Astrocyte of the hippocampus (primary cell): ENCODE data around the gene APOL2.
"Not testable (repeated sequence)": the region's sequence is repeated elsewhere in the genome, so short reads cannot be mapped to it uniquely, and the experiment has no call there.

ENCODE experiments used
- DNase-seq: peaks from one replicate; pipeline ENCODE4 v3.0.0; 2011; ENCODE audit warnings: low read depth, low spot score

The APOL2 gene

GRCh38 chr22:36243986-36244385, 4.7 kb upstream of the APOL2 start:
- DNase-seq, result peak; percentile 4

- DNase-seq, result no peak
Observed at GRCh38 chr22:36239150-36239400, 252 bp downstream of the APOL2 start.

GRCh38 chr22:36238373-36239149, 766 bp downstream of the APOL2 start:
- DNase-seq, result no peak

- no peak for DNase-seq
Observed at GRCh38 chr22:36237462-36238372, 1.6 kb downstream of the APOL2 start.

- DNase-seq, result no peak
Observed at GRCh38 chr22:36236388-36237319, 2.7 kb downstream of the APOL2 start.

GRCh38 chr22:36235585-36235984, 3.7 kb downstream of the APOL2 start:
- DNase-seq, result no peak

GRCh38 chr22:36234919-36235318, 4.4 kb downstream of the APOL2 start:
- DNase-seq, result no peak

- DNase-seq, result no peak
Observed at GRCh38 chr22:36234213-36234612, 5.1 kb downstream of the APOL2 start.

- DNase-seq, result no peak
Observed at GRCh38 chr22:36233796-36234195, 5.5 kb downstream of the APOL2 start.

- DNase-seq, result no peak
Observed at GRCh38 chr22:36232715-36233401, 6.5 kb downstream of the APOL2 start.

GRCh38 chr22:36231051-36231450, 8.3 kb downstream of the APOL2 start:
- DNase-seq, result not testable (repeated sequence)

- DNase-seq, result not testable (repeated sequence)
Observed at GRCh38 chr22:36229649-36230048, 9.7 kb downstream of the APOL2 start.

- DNase-seq, result no peak
Observed at GRCh38 chr22:36228944-36229343, 10.4 kb downstream of the APOL2 start.

GRCh38 chr22:36228369-36228768, 11.0 kb downstream of the APOL2 start:
- DNase-seq, result not testable (repeated sequence)

- no peak for DNase-seq
Observed at GRCh38 chr22:36227806-36228205, 11.5 kb downstream of the APOL2 start.

- no peak for DNase-seq
Observed at GRCh38 chr22:36227396-36227795, 11.9 kb downstream of the APOL2 start.

- DNase-seq, result no peak
Observed at GRCh38 chr22:36226189-36226588, 13.1 kb downstream of the APOL2 start.

GRCh38 chr22:36225333-36225922, 13.9 kb downstream of the APOL2 start:
- DNase-seq, result no peak

- no peak for DNase-seq
Observed at GRCh38 chr22:36224245-36224644, 15.1 kb downstream of the APOL2 start.

- DNase-seq, result no peak
Observed at GRCh38 chr22:36223504-36223903, 15.8 kb downstream of the APOL2 start.

- DNase-seq, result no peak
Observed at GRCh38 chr22:36222887-36223450, 16.4 kb downstream of the APOL2 start.
